Activated T-cell treated with anti-CD3 and anti-CD28 coated beads, Interleukin-2, amount 50 U/mL, for 24 hours (primary cell): ENCODE data around the gene SMYD3.
"Not testable (repeated sequence)": the region's sequence is repeated elsewhere in the genome, so short reads cannot be mapped to it uniquely, and the experiment has no call there.

ENCODE experiments used
- DNase-seq: peaks from one replicate; pipeline ENCODE4 v3.0.0-alpha.2; 2020
- H3K27ac Mint-ChIP-seq: 2 replicates; pipeline ENCODE4 v1.8.0; 2020; ENCODE audit warnings: mild to moderate bottlenecking, mixed read lengths
- H3K27me3 Mint-ChIP-seq: 2 replicates; pipeline ENCODE4 v1.8.0; 2020; ENCODE audit warnings: mixed read lengths
- H3K36me3 Mint-ChIP-seq: 2 replicates; pipeline ENCODE4 v1.8.0; 2020; ENCODE audit warnings: low read depth, mixed read lengths
- H3K4me1 Mint-ChIP-seq: 2 replicates; pipeline ENCODE4 v1.8.0; 2020; ENCODE audit warnings: low read depth, mixed read lengths
- H3K4me3 Mint-ChIP-seq: 2 replicates; pipeline ENCODE4 v1.8.0; 2020; ENCODE audit warnings: mild to moderate bottlenecking, moderate library complexity, mixed read lengths
- H3K9me3 Mint-ChIP-seq: 2 replicates; pipeline ENCODE4 v1.8.0; 2020; ENCODE audit warnings: mixed read lengths

Gene SMYD3

GRCh38 chr1:245765230-245766000 is 741.7 kb downstream of the SMYD3 start:
- Mint-ChIP-seq H3K9me3 (peaks cover 4% of the 10 kb centered on the region), H3K4me3 (no peak overlapping the region), H3K27me3 (no peaks in the 10 kb centered on the region), H3K4me1 (no peaks in the 10 kb centered on the region), H3K27ac (no peak overlapping the region), H3K36me3 (peaks cover 70% of the 10 kb centered on the region)
- DNase-seq = no peak

GRCh38 chr1:245763873-245764331 is 743.2 kb downstream of the SMYD3 start:
- Mint-ChIP-seq H3K27ac (no peak overlapping the region), H3K27me3 (no peaks in the 10 kb centered on the region), H3K4me1 (no peaks in the 10 kb centered on the region), H3K9me3 (peaks cover 10% of the 10 kb centered on the region), H3K36me3 (peaks cover 80% of the 10 kb centered on the region), H3K4me3 (no peak overlapping the region)
- no peak for DNase-seq

GRCh38 chr1:245762396-245762910 is 744.6 kb downstream of the SMYD3 start:
- Mint-ChIP-seq H3K9me3 (peaks cover 18% of the 10 kb centered on the region), H3K27ac (no peak overlapping the region), H3K27me3 (no peaks in the 10 kb centered on the region), H3K4me1 (no peaks in the 10 kb centered on the region), H3K36me3 (peaks cover 78% of the 10 kb centered on the region), H3K4me3 (no peak overlapping the region)
- DNase-seq = no peak

- Mint-ChIP-seq H3K4me1 (no peaks in the 10 kb centered on the region), H3K27ac (no peak overlapping the region), H3K27me3 (no peaks in the 10 kb centered on the region), H3K9me3 (peaks cover 34% of the 10 kb centered on the region), H3K36me3 (peaks cover 68% of the 10 kb centered on the region), H3K4me3 (no peak overlapping the region)
- no peak for DNase-seq
Observed at GRCh38 chr1:245760301-245760700, 746.8 kb downstream of the SMYD3 start.

GRCh38 chr1:245754463-245754961 is 752.6 kb downstream of the SMYD3 start:
- peaks cover 61% of the 10 kb centered on the region for H3K36me3 Mint-ChIP-seq
- no peak overlapping the region for H3K27ac Mint-ChIP-seq
- no peak overlapping the region for H3K4me3 Mint-ChIP-seq
- H3K9me3 Mint-ChIP-seq = peaks cover 27% of the 10 kb centered on the region
- DNase-seq = no peak
- no peaks in the 10 kb centered on the region for H3K4me1 Mint-ChIP-seq
- no peaks in the 10 kb centered on the region for H3K27me3 Mint-ChIP-seq

- Mint-ChIP-seq H3K4me3 (no peak overlapping the region), H3K4me1 (no peaks in the 10 kb centered on the region), H3K36me3 (peaks cover 61% of the 10 kb centered on the region), H3K27ac (no peak overlapping the region), H3K9me3 (peaks cover 26% of the 10 kb centered on the region), H3K27me3 (no peaks in the 10 kb centered on the region)
- no peak for DNase-seq
Observed at GRCh38 chr1:245753807-245754206, 753.3 kb downstream of the SMYD3 start.

GRCh38 chr1:245752561-245752960 is 754.5 kb downstream of the SMYD3 start:
- Mint-ChIP-seq H3K4me1 (no peaks in the 10 kb centered on the region), H3K4me3 (no peak overlapping the region), H3K36me3 (peaks cover 65% of the 10 kb centered on the region), H3K9me3 (peaks cover 18% of the 10 kb centered on the region), H3K27ac (no peak overlapping the region), H3K27me3 (no peaks in the 10 kb centered on the region)
- no peak for DNase-seq

- Mint-ChIP-seq H3K9me3 (peaks cover 21% of the 10 kb centered on the region), H3K4me1 (no peaks in the 10 kb centered on the region), H3K4me3 (no peak overlapping the region), H3K36me3 (peaks cover 72% of the 10 kb centered on the region), H3K27me3 (no peaks in the 10 kb centered on the region), H3K27ac (no peak overlapping the region)
- no peak for DNase-seq
Observed at GRCh38 chr1:245751726-245752470, 755.2 kb downstream of the SMYD3 start.

- Mint-ChIP-seq H3K36me3 (peaks cover 78% of the 10 kb centered on the region), H3K4me3 (no peak overlapping the region), H3K9me3 (peaks cover 19% of the 10 kb centered on the region), H3K27me3 (no peaks in the 10 kb centered on the region), H3K27ac (no peak overlapping the region), H3K4me1 (no peaks in the 10 kb centered on the region)
- DNase-seq = no peak
Observed at GRCh38 chr1:245751116-245751515, 756.0 kb downstream of the SMYD3 start.

- Mint-ChIP-seq H3K27ac (no peak overlapping the region), H3K4me1 (no peaks in the 10 kb centered on the region), H3K9me3 (peaks cover 19% of the 10 kb centered on the region), H3K4me3 (no peak overlapping the region), H3K36me3 (peaks cover 83% of the 10 kb centered on the region), H3K27me3 (no peaks in the 10 kb centered on the region)
- DNase-seq = no peak
Observed at GRCh38 chr1:245750261-245750660, 756.8 kb downstream of the SMYD3 start.

- Mint-ChIP-seq H3K4me3 (no peak overlapping the region), H3K27ac (no peak overlapping the region), H3K27me3 (no peaks in the 10 kb centered on the region), H3K9me3 (peaks cover 26% of the 10 kb centered on the region), H3K4me1 (no peaks in the 10 kb centered on the region), H3K36me3 (peaks cover 77% of the 10 kb centered on the region)
- no peak for DNase-seq
Observed at GRCh38 chr1:245749053-245749452, 758.0 kb downstream of the SMYD3 start.

GRCh38 chr1:245748646-245749045 is 758.4 kb downstream of the SMYD3 start:
- Mint-ChIP-seq H3K4me1 (no peaks in the 10 kb centered on the region), H3K4me3 (no peak overlapping the region), H3K27me3 (no peaks in the 10 kb centered on the region), H3K36me3 (peaks cover 77% of the 10 kb centered on the region), H3K9me3 (peaks cover 26% of the 10 kb centered on the region), H3K27ac (no peak overlapping the region)
- no peak for DNase-seq

GRCh38 chr1:245748240-245748639 is 758.8 kb downstream of the SMYD3 start:
- DNase-seq = no peak
- peaks cover 74% of the 10 kb centered on the region for H3K36me3 Mint-ChIP-seq
- H3K9me3 Mint-ChIP-seq = peaks cover 26% of the 10 kb centered on the region
- H3K4me1 Mint-ChIP-seq = no peaks in the 10 kb centered on the region
- H3K4me3 Mint-ChIP-seq = no peak overlapping the region
- H3K27me3 Mint-ChIP-seq = no peaks in the 10 kb centered on the region
- no peak overlapping the region for H3K27ac Mint-ChIP-seq

- H3K4me1 Mint-ChIP-seq = no peaks in the 10 kb centered on the region
- no peaks in the 10 kb centered on the region for H3K27me3 Mint-ChIP-seq
- no peak overlapping the region for H3K4me3 Mint-ChIP-seq
- H3K36me3 Mint-ChIP-seq = peaks cover 27% of the 10 kb centered on the region
- H3K27ac Mint-ChIP-seq = no peak overlapping the region
- H3K9me3 Mint-ChIP-seq = peaks cover 35% of the 10 kb centered on the region
- no peak for DNase-seq
Observed at GRCh38 chr1:245742896-245743295, 764.2 kb downstream of the SMYD3 start.

- not testable (repeated sequence) for H3K4me1 Mint-ChIP-seq
Observed at GRCh38 chr1:245740336-245740735, 766.7 kb downstream of the SMYD3 start.

More at GRCh38 chr1:245740336-245740735, 766.7 kb downstream of the SMYD3 start:
- not testable (repeated sequence) for H3K27ac Mint-ChIP-seq, DNase-seq, H3K36me3 Mint-ChIP-seq, H3K27me3 Mint-ChIP-seq, H3K4me3 Mint-ChIP-seq
- H3K9me3 Mint-ChIP-seq = peaks cover 19% of the 10 kb centered on the region
